Esophagus muscularis mucosa (tissue), 4 donors: ENCODE data around the gene ARIH1.

ENCODE experiments used
- CTCF ChIP-seq, 3 experiments: fragments of 200-600 bp in 2 of 3; fragments of 450-650 bp in 1 of 3; sonication (generic) in 2 of 3; IDR thresholded peaks; one replicate each; pipeline ENCODE4 v1.5.1; 2017 to 2019; ENCODE audit warnings: antibody characterized with exemption in 3 of 3, mild to moderate bottlenecking in 2 of 3, moderate library complexity in 1 of 3
- EP300 ChIP-seq: sonication (generic); formaldehyde crosslinking; IDR thresholded peaks from one replicate; pipeline ENCODE4 v1.6.1; 2017; ENCODE audit warnings: antibody characterized with exemption
- POLR2A ChIP-seq: fragments of 450-650 bp; IDR thresholded peaks from one replicate; pipeline ENCODE4 v1.6.1; 2017; ENCODE audit warnings: antibody characterized with exemption, moderate library complexity, mild to moderate bottlenecking, low read depth
- POLR2AphosphoS5 ChIP-seq, 2 donors: sonication (generic); formaldehyde crosslinking; IDR thresholded peaks; one replicate each; pipeline ENCODE4 v1.6.1; 2017; ENCODE audit warnings: antibody characterized with exemption in 2 of 2

DNA sequence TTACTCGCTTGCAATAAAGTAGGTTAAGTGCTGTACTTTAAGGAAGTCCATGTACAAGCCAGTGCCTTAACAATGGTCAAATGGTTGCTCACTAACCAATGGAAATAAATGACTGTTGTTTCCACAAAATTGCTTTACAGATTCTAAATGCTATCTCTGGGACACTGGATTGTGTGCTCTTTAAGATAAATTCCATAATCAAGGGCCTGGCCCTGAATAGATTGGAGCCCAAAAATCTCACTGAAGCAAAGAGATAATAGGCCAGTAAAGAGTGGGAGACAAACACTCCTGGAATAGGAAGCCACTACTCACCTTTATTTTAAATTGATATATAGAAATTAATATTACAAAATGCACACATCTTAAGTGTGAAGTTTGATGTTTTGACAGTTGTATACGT is 118.0 kb downstream of the ARIH1 start:
- no peak for TF ChIP-seq CTCF (IDR thresholded peaks at IDR 0.05)
- TF ChIP-seq POLR2A: no peak
- no peak for TF ChIP-seq POLR2AphosphoS5 (IDR thresholded peaks at IDR 0.05)
- no peak for TF ChIP-seq EP300
